ENCODE results near the gene YAE1.

The YAE1 gene

DNA sequence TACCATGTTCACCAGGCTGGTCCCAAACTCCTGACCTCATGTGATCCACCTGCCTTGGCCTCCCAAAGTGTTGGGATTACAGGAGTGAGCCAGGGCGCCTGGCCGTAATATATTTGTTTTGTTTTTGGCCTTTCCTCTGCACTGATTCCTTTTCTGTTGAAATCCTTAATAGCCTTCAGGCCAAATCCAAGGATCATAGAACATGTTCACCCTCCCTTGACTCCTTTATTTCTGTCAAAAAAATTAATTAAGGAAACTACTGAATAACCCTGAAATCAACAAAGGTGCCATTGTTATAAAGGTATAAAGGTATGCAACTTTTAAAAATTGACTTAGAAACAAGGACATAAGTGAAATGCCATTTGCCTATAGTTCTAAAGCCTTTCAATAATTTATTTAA, 41.7 kb downstream of the YAE1 start:
- DNase-seq (ENCODE audit: low read depth): no peak

DNA sequence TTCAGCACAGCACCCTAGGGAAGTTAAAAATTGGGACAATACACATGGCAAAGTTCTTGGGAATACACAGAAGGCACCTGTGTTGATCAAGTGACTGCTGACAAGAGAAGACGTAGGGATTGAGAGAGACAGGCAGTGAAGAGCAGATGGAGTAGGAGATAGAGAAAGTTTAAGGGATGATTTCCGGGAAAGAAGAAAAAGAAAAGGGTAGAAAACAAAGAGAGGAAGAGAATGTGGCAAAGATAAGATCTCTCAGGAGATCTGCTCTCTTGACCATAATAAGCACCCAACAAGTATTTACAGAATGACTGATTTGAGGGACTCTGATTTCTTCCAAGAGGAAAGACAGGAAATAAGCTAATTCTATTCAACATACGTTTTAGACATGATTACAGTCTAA, 42.1 kb downstream of the YAE1 start:
- DNase-seq (ENCODE audit: low read depth): no peak

DNA sequence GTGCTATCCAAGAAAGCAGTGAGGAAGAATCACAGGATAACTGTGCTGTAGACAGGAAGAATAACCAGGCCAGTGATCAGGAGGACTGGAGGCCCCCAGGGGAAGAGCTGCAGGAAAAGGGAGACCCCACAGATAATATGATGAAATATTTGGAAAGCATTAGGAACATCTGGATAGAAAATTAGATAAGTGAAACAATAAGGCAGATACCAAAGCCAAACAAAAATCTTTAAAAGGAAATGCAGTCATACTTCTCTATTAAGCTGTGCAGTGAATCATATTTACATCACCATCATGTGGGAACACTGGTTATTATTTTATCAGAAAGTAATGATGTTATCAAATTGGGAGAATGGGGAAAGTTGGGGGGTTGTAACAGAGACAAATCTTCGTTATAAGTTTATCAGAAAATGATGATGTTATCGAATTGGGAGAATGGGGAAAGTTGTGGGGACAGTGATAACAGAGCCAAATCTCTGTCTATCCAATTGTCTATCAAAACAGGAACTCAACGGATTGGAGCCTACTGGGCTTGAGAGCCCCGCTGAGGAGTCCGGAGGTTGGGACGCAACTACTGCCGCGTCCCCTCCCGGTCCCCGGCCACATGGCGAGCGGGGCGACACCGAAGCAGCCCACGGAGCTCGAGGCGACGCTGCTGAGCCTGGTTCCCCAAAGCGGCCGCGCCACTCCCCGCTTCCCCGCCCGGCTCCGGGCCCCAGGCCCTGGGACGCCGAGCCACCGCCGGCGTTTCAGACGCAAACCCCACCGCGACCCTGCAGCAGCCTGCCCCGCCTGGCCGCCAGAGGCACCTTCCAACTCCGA, 43.1 kb downstream of the YAE1 start:
- no peak for DNase-seq (ENCODE audit: low read depth)

DNA sequence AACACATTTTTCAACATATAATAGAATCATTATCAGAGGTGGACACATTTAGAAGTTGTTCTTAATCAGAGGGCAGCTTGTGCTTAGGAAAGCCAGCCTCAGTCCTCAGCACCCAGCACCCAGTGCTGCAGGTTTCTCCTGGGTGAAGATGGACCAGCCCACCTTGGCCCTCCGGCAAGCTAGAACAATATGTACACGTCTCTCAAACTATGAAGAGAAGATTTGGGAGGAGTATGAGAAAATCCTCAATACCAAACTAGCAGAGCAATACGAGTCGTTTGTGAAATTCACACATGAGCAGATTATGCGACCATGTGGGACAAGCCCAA, 43.7 kb downstream of the YAE1 start:
- DNase-seq (ENCODE audit: low read depth): no peak

DNA sequence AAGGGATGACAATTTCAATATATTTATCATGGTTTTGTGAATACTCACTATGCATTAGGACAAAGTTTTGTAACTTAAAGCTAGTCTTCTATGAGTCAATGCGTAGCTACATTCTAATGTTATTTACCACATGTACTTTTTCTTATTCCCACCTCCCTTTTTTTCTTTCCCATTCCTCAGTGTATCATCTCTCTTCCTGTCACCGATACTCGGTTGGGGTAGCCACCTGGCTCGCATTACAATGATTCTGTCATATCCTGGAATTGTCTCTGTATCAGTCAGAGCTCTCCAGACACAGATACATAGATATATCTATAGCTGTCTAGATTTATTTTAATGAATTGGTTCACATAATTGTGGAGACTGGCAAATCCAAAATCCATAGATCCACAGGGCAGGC, 47.4 kb downstream of the YAE1 start:
- no peak for DNase-seq (ENCODE audit: low read depth)

DNA sequence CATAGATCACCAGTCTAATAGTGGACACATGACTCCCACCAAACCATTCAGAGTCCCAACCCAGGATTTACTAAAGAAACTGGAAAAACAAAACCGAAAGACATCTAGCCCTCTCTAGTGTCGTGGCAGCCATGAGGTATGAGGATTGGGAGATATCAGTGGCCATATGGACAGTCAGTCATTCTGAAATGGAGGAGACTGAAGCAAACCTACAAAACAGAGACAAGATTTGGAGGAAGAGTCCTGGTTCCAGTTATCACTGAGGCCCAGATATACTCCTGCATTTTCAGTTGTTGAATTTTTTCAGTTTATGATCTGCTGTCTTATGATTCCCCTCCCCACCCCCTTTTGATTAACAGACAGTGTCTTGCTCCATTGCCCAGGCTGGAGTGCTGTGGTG, 48.1 kb downstream of the YAE1 start:
- DNase-seq (ENCODE audit: low read depth): no peak

DNA sequence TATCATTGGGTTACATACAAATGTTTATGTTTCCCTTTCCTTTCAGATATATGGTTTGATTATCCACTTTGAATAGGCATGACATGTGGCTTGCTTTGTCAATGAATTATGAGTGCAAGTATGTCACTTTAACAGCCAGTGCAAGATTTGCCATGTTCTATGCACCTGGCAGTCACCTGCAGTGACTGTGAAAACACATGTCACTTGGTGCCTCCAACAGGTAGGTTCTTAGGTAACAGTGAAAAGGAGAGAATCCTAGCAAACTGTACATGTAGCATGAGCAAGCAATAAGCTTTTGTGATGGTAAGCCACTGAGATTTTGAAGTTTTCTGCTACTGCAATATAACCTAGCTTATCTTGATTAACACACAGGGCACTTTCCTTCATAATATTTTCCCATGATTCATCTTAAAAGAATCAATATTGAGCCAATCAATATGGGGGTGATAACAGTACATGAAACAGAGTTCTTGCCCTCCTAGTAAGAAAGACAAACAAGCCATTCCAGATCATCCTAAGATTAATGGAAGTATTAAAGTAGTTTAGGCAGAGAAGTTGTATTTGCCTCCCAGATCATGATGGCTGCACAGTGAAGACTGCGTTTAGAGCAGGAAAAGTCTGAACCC, 49.3 kb downstream of the YAE1 start:
- no peak for DNase-seq (ENCODE audit: low read depth)

DNA sequence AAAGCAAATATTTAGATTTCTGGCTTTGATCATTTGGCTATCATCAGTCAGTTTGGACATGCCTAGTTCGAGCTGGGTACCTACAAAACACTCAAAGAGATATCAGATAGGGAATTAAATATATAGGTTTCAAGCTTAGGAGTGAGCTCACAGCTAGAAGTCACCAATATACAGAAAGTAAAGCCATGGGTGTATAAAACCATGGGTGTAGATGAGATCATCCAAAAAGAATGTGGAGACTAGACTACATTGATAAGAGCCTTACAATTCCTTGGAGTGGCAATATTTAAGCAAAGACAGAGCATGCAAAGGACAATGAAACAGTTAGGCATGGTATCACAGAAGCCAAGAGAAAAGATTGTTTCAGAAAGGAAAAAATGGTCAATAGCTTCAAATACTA, 49.9 kb downstream of the YAE1 start:
- no peak for DNase-seq (ENCODE audit: low read depth)

DNA sequence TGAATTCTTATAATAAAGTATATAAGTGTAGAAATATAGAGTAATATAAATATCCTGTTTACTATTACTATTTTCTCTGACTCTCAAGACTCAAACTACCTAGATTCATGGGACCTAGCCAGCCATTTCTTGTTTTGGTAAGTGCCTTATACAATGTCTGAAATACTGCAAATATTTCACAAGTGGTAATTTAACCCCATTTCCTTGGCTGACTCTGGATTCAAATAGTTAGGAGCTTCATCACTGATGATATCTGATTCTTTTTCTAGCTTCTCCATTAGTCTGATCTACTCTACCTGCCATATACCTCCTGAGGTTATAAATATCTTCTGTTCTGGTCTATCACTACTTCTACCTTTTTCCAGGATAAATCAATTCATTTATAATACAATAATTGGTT, 50.8 kb downstream of the YAE1 start:
- no peak for DNase-seq (ENCODE audit: low read depth)

DNA sequence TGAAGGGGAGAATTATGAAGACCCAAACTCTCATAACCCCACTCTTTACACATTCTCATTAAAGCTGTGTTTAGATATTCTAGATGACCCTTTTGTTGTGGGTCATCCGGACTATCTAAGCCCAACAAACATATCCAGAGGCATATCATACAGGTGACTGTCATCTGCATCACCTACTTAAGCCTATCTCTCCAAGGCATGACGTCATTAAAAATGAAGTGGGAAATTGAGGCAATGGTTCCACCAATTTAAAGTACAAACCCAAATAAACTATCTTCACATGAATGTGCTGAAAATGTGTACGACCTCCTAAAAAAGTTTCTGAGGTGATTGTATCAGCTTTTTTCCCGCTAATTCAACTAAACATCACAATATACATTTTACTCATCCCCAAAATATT, 52.7 kb downstream of the YAE1 start:
- DNase-seq (ENCODE audit: low read depth): no peak

DNA sequence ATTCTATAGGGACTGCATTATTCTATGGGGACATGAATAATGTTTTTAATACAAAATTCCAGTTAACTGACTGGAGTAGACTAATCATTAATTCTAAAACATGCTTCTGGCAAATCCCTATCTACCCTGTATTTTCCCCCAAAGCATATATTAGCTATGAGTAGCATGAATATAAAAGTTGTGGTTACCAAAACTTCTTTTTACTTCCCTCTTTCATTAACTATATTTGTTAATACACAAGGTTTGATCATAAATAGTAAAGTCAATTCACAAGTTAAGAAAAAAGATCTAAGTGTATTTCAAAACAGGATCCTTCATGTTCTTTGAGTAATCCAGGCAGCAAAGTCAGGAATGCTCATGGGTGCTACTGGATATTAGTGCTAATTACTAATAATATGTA, 54.3 kb downstream of the YAE1 start:
- DNase-seq (ENCODE audit: low read depth): no peak

DNA sequence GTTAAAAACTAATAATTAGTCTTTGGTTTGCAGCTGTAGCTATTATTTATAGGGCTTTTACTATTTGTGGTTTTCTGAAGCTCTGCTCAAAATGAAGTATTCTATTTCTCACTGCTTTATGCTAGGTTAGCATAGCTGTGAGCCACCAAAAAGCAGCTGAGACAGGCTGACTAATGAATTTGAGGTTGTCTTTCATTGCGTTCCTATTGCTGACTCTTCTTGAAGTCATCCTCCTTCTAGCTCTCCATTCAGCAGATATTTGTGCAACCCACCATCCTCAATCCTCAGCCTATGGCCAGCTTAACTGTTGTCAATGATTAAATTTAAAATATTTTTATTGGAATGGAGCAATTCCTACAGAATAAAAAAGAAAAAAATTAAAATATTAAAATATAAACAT, 55.1 kb downstream of the YAE1 start:
- no peak for DNase-seq (ENCODE audit: low read depth)

DNA sequence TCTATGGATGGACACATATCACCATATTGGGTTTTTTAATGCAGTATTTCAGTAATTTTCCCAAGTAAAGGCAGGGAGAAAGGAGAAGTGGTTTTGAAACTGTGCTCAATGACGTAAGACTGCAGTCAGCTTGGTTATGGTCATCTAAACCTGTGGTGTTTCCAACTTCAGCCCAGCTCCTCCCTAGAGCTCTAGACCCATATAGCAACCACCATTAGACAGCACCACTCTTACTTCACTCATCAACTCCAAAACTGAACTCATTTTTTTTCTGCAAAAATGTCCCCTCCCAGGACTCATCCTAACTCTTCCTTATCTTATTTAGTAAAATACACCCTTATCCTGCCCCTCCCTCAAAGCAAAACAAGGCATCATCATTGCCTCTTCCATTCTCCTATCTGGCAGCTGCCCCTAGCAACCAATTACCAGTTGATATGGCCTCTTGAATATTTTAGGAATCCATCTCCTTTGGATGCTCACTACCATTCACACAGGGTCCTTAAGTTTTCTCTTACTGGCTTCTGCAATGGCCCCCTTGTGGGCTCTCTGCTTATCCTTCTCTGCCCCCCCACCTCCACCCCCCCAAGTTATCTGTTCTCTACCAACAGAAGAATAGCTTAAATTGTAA, 55.7 kb downstream of the YAE1 start:
- DNase-seq (ENCODE audit: low read depth): no peak

Measured in activated T-cell treated with anti-CD3 and anti-CD28 coated beads for 24 hours (primary cell).